CD4-positive, alpha-beta T cell treated with Interleukin-15 for 1 hour (primary cell): ENCODE measurements around the gene KCNS1.
"Not testable (repeated sequence)": the region's sequence is repeated elsewhere in the genome, so short reads cannot be mapped to it uniquely, and the experiment has no call there.

Source experiments
- DNase-seq: peaks from one replicate; pipeline ENCODE4 v3.0.0-alpha.2; 2020

Gene KCNS1

DNA sequence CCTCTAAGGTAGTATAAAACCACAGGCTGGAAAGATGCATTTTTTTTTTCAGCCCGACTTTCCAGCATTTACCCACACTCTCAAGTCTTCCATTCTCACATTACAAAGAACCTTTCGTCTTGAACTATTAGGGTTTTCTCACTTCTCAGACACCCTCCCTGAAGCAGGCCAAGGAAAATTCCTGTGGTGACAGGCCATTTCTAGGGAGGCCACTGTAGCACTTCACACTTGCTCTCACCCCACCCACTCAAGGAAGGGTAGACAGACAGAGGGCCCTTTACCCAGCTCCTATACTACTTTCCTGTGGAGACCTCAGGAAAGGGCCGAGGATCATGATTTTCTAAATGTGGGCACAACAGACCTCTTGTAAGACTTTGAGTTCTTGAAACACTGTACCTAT lies 27.7 kb downstream of the KCNS1 start:
- DNase-seq, result no peak

GRCh38 chr20:45072066-45072465 lies 28.9 kb downstream of the KCNS1 start:
- no peak for DNase-seq

- no peak for DNase-seq
Measured at GRCh38 chr20:45070932-45071632, 29.8 kb downstream of the KCNS1 start.

DNA sequence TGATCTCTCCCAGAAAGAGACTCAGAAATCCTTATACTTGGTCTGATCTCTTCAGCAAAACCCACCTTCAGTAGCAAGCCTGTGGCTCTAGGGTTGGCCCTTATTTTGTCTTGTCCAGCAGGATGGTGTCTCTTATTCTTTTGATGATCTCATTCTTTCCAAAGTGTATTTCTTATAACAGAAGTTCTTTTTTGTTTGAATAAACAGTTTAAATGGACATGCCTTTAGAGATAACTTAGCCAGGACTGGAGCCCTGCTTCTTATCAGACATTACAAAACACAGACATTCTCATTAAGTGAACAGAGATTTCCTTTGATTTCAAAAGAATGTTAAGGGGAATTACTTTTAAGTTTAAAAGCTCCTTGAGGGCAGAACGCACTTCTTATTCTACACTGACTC lies 31.7 kb downstream of the KCNS1 start:
- DNase-seq, result no peak

DNA sequence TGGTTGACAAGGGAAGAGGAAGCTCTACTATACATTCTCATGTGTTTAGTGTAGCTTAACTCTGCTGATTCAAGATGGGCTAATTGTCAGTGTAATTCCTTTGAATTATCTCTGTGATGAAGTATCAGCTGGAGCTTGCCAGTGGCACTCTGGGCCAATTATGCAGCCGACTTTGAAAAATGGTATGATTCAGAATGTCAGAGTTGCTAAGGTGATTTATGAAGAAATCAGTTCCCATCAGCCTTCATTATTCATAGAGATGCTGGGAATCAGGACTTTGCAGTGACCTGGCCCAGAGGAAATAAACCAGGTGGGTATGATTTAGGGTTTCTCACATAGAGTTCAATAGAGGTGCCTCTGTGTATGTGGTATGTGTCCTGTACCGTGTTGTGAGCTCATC lies 33.4 kb downstream of the KCNS1 start:
- DNase-seq, result no peak

- DNase-seq, result no peak
Measured at GRCh38 chr20:45067087-45067486, 33.8 kb downstream of the KCNS1 start.

- no peak for DNase-seq
Measured at GRCh38 chr20:45066372-45066771, 34.6 kb downstream of the KCNS1 start.

DNA sequence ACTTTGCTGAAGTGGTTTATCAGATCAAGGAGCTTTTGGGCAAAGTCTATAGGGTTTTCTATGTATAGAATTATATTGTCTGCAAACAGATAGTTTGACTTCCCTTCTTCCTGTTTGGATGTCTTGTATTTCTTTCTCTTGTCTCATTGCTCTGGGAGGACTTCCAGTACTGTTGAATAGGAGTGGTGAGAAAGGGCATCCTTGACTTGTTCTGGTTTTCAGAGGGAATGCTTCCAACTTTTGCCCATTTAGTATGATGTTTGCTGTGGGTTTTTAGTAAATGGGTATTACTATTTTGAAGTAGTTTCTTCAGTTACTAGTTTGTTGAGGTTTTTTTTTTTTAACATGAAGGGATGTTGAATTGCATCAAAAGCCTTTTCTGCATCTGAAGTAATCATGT lies 36.1 kb downstream of the KCNS1 start:
- no peak for DNase-seq

- DNase-seq, result not testable (repeated sequence)
Measured at GRCh38 chr20:45063107-45063506, 37.8 kb downstream of the KCNS1 start.

DNA sequence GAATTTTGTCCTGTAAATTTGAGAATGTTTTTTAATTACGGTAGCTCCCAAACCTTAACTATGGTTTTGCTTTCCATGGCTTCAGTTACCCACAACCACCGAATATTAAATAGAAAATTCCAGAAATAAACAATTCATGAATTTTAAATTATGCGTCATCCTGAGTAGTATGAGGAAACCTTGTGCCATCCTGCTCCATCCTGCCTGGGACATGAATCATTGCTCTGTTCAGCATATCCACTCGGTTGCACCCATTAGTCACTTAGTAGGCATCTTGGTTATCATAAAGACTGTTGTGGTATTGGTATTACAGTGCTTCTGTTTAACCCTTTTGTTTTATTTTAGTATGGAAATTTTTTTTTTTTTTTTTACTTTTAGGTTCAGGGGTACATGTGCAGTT lies 39.7 kb downstream of the KCNS1 start:
- no peak for DNase-seq

DNA sequence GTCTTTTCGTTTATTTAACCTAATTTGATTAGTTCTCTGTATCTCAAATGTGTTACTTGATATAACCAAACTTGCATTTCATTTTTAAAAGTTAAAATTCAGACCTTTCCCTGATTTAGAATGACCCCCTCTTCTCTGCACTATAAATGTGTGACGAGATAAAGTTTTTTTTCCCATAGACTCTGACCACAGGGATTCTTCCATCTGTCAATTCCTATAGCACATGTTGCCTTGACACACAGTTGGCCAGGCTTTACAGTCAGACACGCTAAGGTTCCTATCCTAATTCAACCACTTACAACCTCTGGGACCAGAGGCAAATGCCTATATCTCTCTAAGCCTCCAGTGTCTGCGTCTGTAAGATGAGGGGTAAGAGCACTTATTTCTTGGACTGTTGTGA lies 40.6 kb downstream of the KCNS1 start:
- no peak for DNase-seq

GRCh38 chr20:45059022-45059728 lies 41.8 kb downstream of the KCNS1 start:
- no peak for DNase-seq

DNA sequence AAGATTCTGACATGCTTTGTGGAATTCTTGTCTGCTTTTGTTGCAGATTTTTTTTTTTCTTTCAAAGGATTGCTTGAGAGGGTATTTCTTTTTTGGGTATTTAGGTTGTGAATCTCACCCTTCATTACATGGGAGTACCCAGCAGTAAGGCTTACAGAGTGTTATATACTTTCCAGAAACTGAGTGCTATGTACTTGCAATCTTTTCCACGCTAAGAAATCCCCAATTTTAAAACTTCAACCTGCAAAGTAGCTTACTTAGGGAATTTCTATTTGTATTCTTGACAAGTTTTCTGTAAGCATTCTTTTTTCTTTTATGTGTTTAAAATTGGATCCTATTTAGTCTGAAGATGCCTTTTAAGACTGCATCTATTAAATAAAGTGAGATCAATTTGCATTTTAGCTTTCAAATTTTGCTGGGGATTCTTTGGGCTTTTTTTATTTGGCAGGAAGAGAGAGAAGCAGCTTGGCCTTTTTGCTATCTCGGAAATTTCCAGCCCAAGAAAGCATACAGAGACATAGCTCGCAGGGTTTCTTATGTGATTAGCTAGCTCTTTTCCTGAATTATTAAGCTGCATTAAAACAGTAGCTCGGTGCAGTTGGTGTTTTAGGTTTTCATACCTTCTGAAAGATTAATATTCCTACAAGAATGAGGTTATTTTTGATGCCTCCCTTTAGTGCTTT lies 42.6 kb downstream of the KCNS1 start:
- DNase-seq, result no peak

GRCh38 chr20:45056473-45057173 lies 44.3 kb downstream of the KCNS1 start:
- no peak for DNase-seq

- no peak for DNase-seq
Measured at GRCh38 chr20:45055056-45055455, 45.9 kb downstream of the KCNS1 start.

DNA sequence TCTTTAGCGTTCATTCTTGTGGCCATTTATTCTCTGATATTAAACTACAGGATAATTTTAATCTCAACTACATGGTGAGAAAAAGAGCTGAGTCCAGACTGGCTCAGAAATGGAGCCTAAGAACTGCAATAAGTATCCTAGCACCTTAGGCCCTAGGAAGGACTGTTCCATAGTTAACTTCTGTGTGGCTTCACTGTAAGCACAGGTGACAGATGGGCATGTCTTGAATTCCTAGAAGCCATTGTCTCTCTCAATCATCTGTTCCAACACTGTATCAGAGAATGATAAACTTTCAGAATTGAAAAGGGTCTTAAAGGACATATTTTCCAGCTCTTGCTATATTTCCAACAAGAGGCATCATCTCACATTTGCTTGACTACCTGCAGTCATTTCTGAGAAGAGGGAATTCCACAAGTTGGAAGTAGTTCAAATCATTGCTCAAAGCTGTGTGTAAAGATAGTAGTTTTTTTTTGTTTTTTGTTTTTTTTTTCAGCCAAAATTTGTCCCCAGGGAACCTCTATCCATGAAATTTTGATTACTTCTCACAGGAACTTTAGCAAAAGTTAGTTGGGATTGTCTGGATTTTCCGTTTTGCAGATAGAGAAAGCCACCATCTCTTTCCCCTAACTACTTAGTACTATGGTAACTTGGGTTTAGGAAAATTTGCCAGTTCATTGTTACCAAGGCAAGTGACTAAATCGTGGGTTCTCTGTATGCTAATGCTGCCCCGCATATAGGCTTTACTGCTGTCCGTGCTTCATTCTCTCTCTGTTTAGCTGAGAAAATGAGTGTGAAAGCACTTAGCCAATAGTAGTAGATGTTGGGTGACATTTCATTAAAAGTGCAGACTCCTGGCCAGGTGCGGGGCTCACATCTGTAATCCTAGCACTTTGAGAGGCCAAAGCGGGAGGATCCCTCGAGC lies 47.2 kb downstream of the KCNS1 start:
- DNase-seq, result no peak

- no peak for DNase-seq
Measured at GRCh38 chr20:45052698-45053429, 48.1 kb downstream of the KCNS1 start.

DNA sequence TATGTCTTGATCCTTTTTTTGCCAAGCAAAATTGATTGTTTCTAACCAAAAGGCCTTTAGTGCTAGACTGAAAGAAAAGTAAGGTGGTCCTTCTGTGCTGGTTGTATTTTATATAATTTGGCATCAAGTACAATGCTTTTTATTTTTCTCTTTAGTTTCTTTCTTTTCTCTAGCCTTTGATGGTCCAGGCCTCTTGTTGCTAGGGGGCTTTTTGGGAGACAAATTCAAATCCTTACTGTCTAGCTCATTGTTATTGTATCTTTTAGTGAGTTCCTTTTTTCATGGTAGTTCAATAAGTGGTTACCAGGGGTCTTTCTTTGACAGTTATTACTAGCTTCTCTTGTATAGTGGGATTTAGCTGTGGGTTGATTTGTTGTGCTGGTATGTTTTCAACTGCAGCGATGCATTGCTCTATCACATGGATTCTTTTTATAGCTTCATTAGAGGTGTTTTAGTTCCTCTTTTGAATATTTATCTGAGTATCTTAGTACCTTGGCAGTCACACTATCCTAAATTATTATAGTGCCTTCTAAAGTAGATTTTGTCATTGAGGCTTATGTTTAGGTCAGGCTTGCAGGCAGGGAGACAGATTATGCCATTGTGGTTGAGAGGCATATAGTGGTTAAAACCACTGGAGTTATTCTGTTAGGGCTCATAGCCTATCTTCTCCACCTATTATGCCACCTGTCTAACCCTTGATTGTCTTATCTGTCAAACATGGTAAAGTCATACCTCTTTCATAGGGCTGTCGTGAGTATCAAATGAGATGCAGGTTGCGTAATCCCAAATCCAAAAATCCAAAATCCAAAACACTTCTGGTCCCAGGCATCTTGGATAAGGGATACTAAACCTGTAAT lies 49.5 kb downstream of the KCNS1 start:
- no peak for DNase-seq

DNA sequence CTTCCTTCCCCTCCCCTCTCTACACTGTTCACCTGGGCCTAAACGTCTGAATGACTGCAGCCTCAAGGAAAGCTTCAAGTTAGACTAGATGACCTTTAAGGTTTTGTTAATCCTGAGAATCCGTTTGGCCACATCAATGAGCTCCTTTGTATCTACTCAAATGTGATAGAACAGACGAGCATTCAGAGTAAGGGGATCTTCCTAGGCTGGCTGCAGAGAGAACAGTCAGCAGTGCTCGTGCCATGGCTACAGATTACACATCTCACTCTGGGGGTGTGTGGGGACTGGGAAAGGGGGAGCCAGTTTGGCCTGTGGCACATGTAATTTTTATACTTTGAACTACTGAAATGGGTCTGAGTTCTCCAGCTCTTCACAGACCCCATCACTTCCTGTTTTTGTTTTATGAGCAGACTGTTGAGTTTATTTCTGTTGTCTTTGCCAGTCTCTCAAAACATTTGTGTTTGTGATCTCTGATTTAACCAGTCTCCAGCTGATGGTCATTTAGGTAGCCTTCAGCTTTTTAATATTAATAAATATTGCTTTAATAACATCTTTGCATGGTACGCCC lies 50.9 kb downstream of the KCNS1 start:
- no peak for DNase-seq

DNA sequence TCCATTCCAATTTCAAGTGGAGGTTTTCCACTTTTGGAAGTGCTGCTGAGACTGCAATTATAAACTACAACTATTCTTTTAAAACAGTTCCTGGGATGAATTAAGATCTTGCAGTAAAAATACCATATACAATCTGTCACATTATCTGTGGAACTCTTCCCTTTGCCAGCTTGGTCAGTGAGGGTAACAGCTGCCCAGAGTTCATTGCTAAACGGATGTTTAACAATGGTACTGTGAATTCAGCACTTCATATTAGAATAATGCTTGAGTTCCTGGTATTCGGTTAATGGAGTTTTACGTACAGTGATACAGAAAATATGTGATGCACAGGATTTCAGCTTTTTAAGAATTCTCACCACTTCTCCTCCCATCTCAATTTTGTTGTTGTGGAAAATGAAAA lies 51.5 kb downstream of the KCNS1 start:
- DNase-seq, result no peak
